SK-N-MC (cell line): ENCODE results near the gene PLEKHG4B.

ENCODE experiments used
- EZH2 ChIP-seq: fragments of 200-600 bp; sonication (generic); IDR thresholded peaks from one replicate; pipeline ENCODE4 v1.6.1; 2017; ENCODE audit warnings: antibody characterized with exemption
- POLR2AphosphoS5 ChIP-seq: IDR thresholded peaks from 2 replicates; pipeline ENCODE4 v1.6.1; 2012; ENCODE audit warnings: mild to moderate bottlenecking, low read depth, low read length, borderline replicate concordance

DNA sequence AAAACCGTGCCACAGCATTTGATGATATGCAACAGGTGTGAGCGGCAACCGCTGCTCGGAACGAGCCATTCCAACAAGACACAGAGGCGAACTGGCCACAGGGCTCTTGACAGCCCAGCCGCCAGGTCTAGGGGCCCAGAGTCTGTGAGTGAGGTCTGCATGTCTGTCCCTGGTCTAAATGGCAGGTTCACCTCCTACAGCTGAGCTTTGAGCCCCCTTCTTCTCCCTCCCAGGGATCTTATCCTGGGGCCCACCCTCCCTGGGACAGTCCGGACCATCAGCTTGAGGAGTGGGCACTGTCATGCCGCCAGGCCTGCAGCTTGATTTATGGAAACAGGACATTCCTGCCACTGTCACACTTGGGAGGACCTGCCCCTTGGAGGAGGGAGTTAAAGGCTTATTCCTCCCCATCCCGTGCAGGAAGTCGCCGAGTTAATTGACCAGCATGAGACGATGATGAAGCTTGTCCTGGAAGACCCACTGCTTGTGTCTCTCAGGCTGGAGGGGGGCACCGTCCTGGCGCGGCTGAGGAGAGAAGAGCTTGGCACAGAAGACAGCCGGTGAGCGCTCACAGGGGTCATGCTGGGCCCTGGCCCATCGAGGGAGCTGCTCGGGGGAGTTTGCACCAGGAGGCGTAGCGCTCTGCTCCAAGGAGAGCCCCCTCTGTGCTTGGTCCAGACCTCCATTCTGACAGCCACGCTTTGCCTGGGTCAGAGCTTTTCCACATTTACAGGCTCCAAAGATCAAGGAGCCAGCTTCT is 63.9 kb downstream of the PLEKHG4B start:
- TF ChIP-seq EZH2, result no peak
- no peak for TF ChIP-seq POLR2AphosphoS5
